ENCODE measurements around the gene TAF5L. TPM values are rescaled to one million over a fixed set of nuclear protein-coding genes. Genes with fewer than 3 reads are reported as not detected.

The TAF5L gene
- total and polyA plus RNA-seq, 10 donors, result 7.0 to 24.7 (median 17.8) TPM

- Histone ChIP-seq H3K4me1 (peaks cover 0 to 46% (median 11%) of the 10 kb centered on the region in 6 donors), H3K27me3 (replicated peaks in 1 of 7) (no peaks in the 10 kb centered on the region), H3K27ac (no peak overlapping the region), H3K9me3 (no peaks in the 10 kb centered on the region), H3K36me3 (peaks cover 0 to 22% (median 14%) of the 10 kb centered on the region in 6 donors), H3K4me3 (no peak overlapping the region)
- intact Hi-C loops (cut with DNase I; ENCODE audit: low total_unique reads), result no loop called here
- WGBS, 5 donors, result 90 to 95% (median 92%) methylated on average over 11 of the region's 11 CpGs
- TF ChIP-seq POLR2AphosphoS5 (IDR thresholded peaks at IDR 0.05) (no peak), POLR2A (IDR thresholded peaks at IDR 0.05) (no peak), CTCF (IDR thresholded peaks at IDR 0.05 in 8 of 11, conservative IDR thresholded peaks at IDR 0.05 in 3 of 11) (no peak)
- no peak for DNase-seq
These were observed 8.4 kb downstream of the TAF5L start for GRCh38 chr1:229617351-229618100.

GRCh38 chr1:229614701-229615100 lies 11.2 kb downstream of the TAF5L start:
- no peak for DNase-seq
- Histone ChIP-seq H3K27ac (no peak overlapping the region), H3K9me3 (no peaks in the 10 kb centered on the region), H3K4me3 (no peak overlapping the region), H3K36me3 (peaks cover 0 to 50% (median 36%) of the 10 kb centered on the region in 6 donors), H3K4me1 (peaks cover 0 to 17% (median 4%) of the 10 kb centered on the region in 6 donors), H3K27me3 (replicated peaks in 1 of 7) (no peaks in the 10 kb centered on the region)
- TF ChIP-seq CTCF (IDR thresholded peaks at IDR 0.05 in 8 of 11, conservative IDR thresholded peaks at IDR 0.05 in 3 of 11) (no peak), POLR2AphosphoS5 (IDR thresholded peaks at IDR 0.05) (no peak), POLR2A (IDR thresholded peaks at IDR 0.05) (no peak)
- intact Hi-C loops (cut with DNase I; ENCODE audit: low total_unique reads), result no loop called here
- WGBS, 5 donors, result 90 to 98% (median 96%) methylated on average over 2 of the region's 2 CpGs

GRCh38 chr1:229613938-229614337 lies 12.0 kb downstream of the TAF5L start:
- intact Hi-C loops (cut with DNase I; ENCODE audit: low total_unique reads), result no loop called here
- Histone ChIP-seq H3K27ac (no peak overlapping the region), H3K4me1 (peaks cover 0 to 10% (median 0%) of the 10 kb centered on the region in 6 donors), H3K4me3 (no peak overlapping the region), H3K36me3 (peaks cover 3 to 58% (median 44%) of the 10 kb centered on the region in 6 donors), H3K9me3 (no peaks in the 10 kb centered on the region), H3K27me3 (replicated peaks in 1 of 7) (no peaks in the 10 kb centered on the region)
- DNase-seq, result no peak
- TF ChIP-seq CTCF (IDR thresholded peaks at IDR 0.05 in 8 of 11, conservative IDR thresholded peaks at IDR 0.05 in 3 of 11), result no peak
- TF ChIP-seq POLR2AphosphoS5 (IDR thresholded peaks at IDR 0.05), result no peak
- TF ChIP-seq POLR2A (IDR thresholded peaks at IDR 0.05), result no peak
- 72 to 83% (median 78%) methylated on average over 5 of the region's 5 CpGs for WGBS, 5 donors

GRCh38 chr1:229608590-229608989 lies 17.3 kb downstream of the TAF5L start:
- intact Hi-C loops (cut with DNase I; ENCODE audit: low total_unique reads), result no loop called here
- peaks cover 5 to 100% (median 67%) of the 10 kb centered on the region in 6 donors for H3K36me3 ChIP-seq

More at GRCh38 chr1:229608590-229608989, 17.3 kb downstream of the TAF5L start:
- no peak for TF ChIP-seq CTCF (IDR thresholded peaks at IDR 0.05 in 8 of 11, conservative IDR thresholded peaks at IDR 0.05 in 3 of 11)
- TF ChIP-seq POLR2A (IDR thresholded peaks at IDR 0.05), result no peak
- TF ChIP-seq POLR2AphosphoS5 (IDR thresholded peaks at IDR 0.05), result no peak
- H3K9me3 ChIP-seq, result no peaks in the 10 kb centered on the region
- no peak for DNase-seq
- H3K4me1 ChIP-seq, result no peaks in the 10 kb centered on the region
- no peak overlapping the region for H3K4me3 ChIP-seq
- H3K27me3 ChIP-seq (replicated peaks in 1 of 7), result no peaks in the 10 kb centered on the region
- no peak overlapping the region for H3K27ac ChIP-seq
- WGBS, 5 donors, result 87 to 97% (median 92%) methylated on average over 2 of the region's 2 CpGs

All from spleen (tissue), 11 donors.